Neural cell (in vitro differentiated cells): ENCODE measurements around the gene RBBP8NL. TPM values are rescaled to one million over a fixed set of nuclear protein-coding genes. Genes with fewer than 3 reads are reported as not detected.

Experiments
- H2AFZ ChIP-seq: fragments of 200-600, 300-800 bp; sonication (generic), shearing (Covaris generic); 2 replicates; pipeline ENCODE4 v1.6.0; 2014; ENCODE audit warnings: low read depth, mild to moderate bottlenecking, antibody characterized with exemption, low read length, moderate library complexity
- H3F3A ChIP-seq: fragments of 200-600 bp; shearing (Covaris generic); 2 replicates; pipeline ENCODE4 v1.6.1; 2016; ENCODE audit warnings: mild to moderate bottlenecking, moderate library complexity, mixed read lengths, antibody characterized with exemption, low read length; ENCODE audit not compliant: insufficient read depth, poor library complexity, severe bottlenecking
- H3K27ac ChIP-seq: fragments of 200-600, 300-800 bp; sonication (generic), shearing (Covaris generic); 2 replicates; pipeline ENCODE4 v1.5.1; 2014; ENCODE audit warnings: mild to moderate bottlenecking, low read length, moderate library complexity
- H3K27me3 ChIP-seq: fragments of 300-800, 200-600 bp; sonication (generic), shearing (Covaris generic); 2 replicates; pipeline ENCODE4 v1.6.0; 2014; ENCODE audit warnings: mild to moderate bottlenecking, low read depth, low read length, moderate library complexity; ENCODE audit not compliant: insufficient read depth
- H3K36me3 ChIP-seq: fragments of 300-800, 200-600 bp; sonication (generic), shearing (Covaris generic); 2 replicates; pipeline ENCODE4 v1.5.1; 2014; ENCODE audit warnings: mild to moderate bottlenecking, antibody characterized with exemption, low read length, moderate library complexity; ENCODE audit not compliant: insufficient read depth
- H3K4me2 ChIP-seq: fragments of 300-800, 200-600 bp; sonication (generic), shearing (Covaris generic); 2 replicates; pipeline ENCODE4 v1.6.0; 2014; ENCODE audit warnings: mild to moderate bottlenecking, low read length
- H3K4me3 ChIP-seq: fragments of 300-800, 200-600 bp; sonication (generic), shearing (Covaris generic); 2 replicates; pipeline ENCODE4 v1.5.1; 2014; ENCODE audit warnings: mild to moderate bottlenecking, low read length, moderate library complexity
- H3K79me2 ChIP-seq: fragments of 200-600 bp; shearing (Covaris generic); replicated peaks from 2 replicates; pipeline ENCODE4 v1.6.0; 2014; ENCODE audit warnings: mild to moderate bottlenecking, low read length, moderate library complexity; ENCODE audit not compliant: insufficient read depth
- H3K9ac ChIP-seq: fragments of 300-800, 200-600 bp; sonication (generic), shearing (Covaris generic); 2 replicates; pipeline ENCODE4 v1.6.1; 2016; ENCODE audit warnings: mild to moderate bottlenecking, low read length, mixed read lengths
- H3K9me2 ChIP-seq: fragments of 200-600 bp; shearing (Covaris generic); 2 replicates; pipeline ENCODE4 v1.6.1; 2016; ENCODE audit warnings: mild to moderate bottlenecking, low read length, mixed read lengths; ENCODE audit not compliant: insufficient read depth
- H3K9me3 ChIP-seq: fragments of 200-600, 300-800 bp; sonication (generic), shearing (Covaris generic); 2 replicates; pipeline ENCODE4 v1.6.1; 2016; ENCODE audit warnings: mild to moderate bottlenecking, mixed run types, low read length, moderate library complexity, mixed read lengths
- H4K20me1 ChIP-seq: fragments of 200-600 bp; shearing (Covaris generic); 2 replicates; pipeline ENCODE4 v1.6.1; 2016; ENCODE audit warnings: mild to moderate bottlenecking, mixed run types; ENCODE audit not compliant: insufficient read depth
- EP300 ChIP-seq: fragments of 450-650 bp; conservative IDR thresholded peaks from 2 replicates; pipeline ENCODE4 v1.6.1; 2014; ENCODE audit warnings: antibody characterized with exemption, mild to moderate bottlenecking, moderate library complexity; ENCODE audit not compliant: poor library complexity, severe bottlenecking
- EZH2 ChIP-seq: fragments of 200-600, 300-800 bp; shearing (Covaris generic), sonication (generic); IDR thresholded peaks from 2 replicates; pipeline ENCODE4 v1.6.1; 2014; ENCODE audit warnings: antibody characterized with exemption, low read length, borderline replicate concordance, mild to moderate bottlenecking; ENCODE audit not compliant: insufficient read depth, poor library complexity, severe bottlenecking
- MXI1 ChIP-seq: fragments of 450-650 bp; conservative IDR thresholded peaks from 2 replicates; pipeline ENCODE4 v1.6.1; 2014; ENCODE audit warnings: antibody characterized with exemption, mild to moderate bottlenecking; ENCODE audit not compliant: poor library complexity, severe bottlenecking
- POLR2AphosphoS5 ChIP-seq: IDR thresholded peaks from 2 replicates; pipeline ENCODE4 v1.6.1; 2012
- RAD21 ChIP-seq: fragments of 450-650 bp; conservative IDR thresholded peaks from 2 replicates; pipeline ENCODE4 v1.6.1; 2014; ENCODE audit warnings: antibody characterized with exemption, mild to moderate bottlenecking, moderate library complexity
- SMC3 ChIP-seq: fragments of 450-650 bp; conservative IDR thresholded peaks from 2 replicates; pipeline ENCODE4 v1.6.1; 2014; ENCODE audit warnings: antibody characterized with exemption, mild to moderate bottlenecking, moderate library complexity; ENCODE audit not compliant: poor library complexity
- TAF1 ChIP-seq: IDR thresholded peaks from 2 replicates; pipeline ENCODE4 v1.6.1; 2012; ENCODE audit warnings: low read depth
- polyA plus RNA-seq: library from polyadenylated mRNA; depleted of rRNA; stranded (reverse); fragments of >200 nt; gene quantifications from 2 replicates; pipeline ENCODE4 v1.2.3, GENCODE V29; 2014
- TF ChIP-seq, protein P1 (sequence below): fragments of 450-650 bp; IDR thresholded peaks from 2 replicates; pipeline ENCODE4 v1.5.1; 2014; ENCODE audit warnings: antibody characterized with exemption, mild to moderate bottlenecking, moderate library complexity; ENCODE audit not compliant: poor library complexity, severe bottlenecking
- TF ChIP-seq, protein P2 (sequence below): IDR thresholded peaks from 2 replicates; pipeline ENCODE4 v1.6.1; 2012; ENCODE audit warnings: borderline replicate concordance

RBBP8NL gene
- polyA plus RNA-seq, 1 donor from 2014 or later, result not detected

DNA sequence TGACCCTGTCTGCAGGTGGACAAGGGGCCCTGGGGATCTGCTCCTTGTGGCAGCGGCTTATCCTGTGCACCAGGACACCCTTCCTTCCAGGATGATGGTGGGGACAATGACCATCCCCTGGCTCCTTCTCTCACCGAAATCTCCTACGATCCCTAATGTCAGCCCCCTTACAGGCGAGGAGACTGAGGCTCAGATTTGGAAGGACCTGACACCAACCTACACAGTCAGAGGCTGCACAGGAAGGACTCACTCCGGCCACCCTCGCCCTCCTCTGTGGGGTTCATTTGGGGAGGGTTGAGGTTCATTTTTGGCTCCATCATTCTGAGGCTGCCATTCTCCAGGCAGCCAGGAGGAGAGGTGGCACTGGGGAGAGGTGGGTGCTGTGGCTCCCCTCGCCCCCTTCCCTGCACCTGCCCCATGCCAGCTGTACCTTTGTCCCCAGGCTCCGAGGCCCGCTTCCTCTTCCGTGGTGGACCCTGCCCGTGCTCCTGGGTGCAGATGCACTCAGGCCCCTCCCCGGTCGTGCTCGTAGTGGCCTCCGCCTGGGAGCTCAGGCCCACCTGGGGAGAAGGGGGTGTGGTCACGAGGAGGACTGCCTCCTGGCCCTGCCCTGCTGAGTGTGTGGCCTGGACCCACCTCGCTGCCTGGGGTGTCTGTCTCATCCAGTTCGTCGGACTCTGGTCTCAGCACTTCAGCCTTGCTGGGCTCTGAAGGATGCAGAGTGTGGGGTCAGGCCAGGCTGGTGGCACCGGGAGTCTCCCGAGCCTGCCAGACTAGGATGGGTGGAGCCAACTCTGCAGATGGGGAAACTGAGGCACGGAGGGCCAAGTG is 14.9 kb downstream of the RBBP8NL start:
- no peaks in the 10 kb centered on the region for H4K20me1 ChIP-seq
- H2AFZ ChIP-seq, result no peak overlapping the region
- no peak overlapping the region for H3K9ac ChIP-seq
- TF ChIP-seq EP300 (no peak), POLR2AphosphoS5 (no peak), SMC3 (no peak), MXI1 (no peak), RAD21 (no peak), EZH2 (no peak), TAF1 (no peak)
- TF ChIP-seq, protein P1, sequence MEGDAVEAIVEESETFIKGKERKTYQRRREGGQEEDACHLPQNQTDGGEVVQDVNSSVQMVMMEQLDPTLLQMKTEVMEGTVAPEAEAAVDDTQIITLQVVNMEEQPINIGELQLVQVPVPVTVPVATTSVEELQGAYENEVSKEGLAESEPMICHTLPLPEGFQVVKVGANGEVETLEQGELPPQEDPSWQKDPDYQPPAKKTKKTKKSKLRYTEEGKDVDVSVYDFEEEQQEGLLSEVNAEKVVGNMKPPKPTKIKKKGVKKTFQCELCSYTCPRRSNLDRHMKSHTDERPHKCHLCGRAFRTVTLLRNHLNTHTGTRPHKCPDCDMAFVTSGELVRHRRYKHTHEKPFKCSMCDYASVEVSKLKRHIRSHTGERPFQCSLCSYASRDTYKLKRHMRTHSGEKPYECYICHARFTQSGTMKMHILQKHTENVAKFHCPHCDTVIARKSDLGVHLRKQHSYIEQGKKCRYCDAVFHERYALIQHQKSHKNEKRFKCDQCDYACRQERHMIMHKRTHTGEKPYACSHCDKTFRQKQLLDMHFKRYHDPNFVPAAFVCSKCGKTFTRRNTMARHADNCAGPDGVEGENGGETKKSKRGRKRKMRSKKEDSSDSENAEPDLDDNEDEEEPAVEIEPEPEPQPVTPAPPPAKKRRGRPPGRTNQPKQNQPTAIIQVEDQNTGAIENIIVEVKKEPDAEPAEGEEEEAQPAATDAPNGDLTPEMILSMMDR, result no peak
- TF ChIP-seq, protein P2, sequence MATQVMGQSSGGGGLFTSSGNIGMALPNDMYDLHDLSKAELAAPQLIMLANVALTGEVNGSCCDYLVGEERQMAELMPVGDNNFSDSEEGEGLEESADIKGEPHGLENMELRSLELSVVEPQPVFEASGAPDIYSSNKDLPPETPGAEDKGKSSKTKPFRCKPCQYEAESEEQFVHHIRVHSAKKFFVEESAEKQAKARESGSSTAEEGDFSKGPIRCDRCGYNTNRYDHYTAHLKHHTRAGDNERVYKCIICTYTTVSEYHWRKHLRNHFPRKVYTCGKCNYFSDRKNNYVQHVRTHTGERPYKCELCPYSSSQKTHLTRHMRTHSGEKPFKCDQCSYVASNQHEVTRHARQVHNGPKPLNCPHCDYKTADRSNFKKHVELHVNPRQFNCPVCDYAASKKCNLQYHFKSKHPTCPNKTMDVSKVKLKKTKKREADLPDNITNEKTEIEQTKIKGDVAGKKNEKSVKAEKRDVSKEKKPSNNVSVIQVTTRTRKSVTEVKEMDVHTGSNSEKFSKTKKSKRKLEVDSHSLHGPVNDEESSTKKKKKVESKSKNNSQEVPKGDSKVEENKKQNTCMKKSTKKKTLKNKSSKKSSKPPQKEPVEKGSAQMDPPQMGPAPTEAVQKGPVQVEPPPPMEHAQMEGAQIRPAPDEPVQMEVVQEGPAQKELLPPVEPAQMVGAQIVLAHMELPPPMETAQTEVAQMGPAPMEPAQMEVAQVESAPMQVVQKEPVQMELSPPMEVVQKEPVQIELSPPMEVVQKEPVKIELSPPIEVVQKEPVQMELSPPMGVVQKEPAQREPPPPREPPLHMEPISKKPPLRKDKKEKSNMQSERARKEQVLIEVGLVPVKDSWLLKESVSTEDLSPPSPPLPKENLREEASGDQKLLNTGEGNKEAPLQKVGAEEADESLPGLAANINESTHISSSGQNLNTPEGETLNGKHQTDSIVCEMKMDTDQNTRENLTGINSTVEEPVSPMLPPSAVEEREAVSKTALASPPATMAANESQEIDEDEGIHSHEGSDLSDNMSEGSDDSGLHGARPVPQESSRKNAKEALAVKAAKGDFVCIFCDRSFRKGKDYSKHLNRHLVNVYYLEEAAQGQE, result no peak
- no peaks in the 10 kb centered on the region for H3K9me3 ChIP-seq
- no peaks in the 10 kb centered on the region for H3K36me3 ChIP-seq
- H3K4me2 ChIP-seq, result no peak overlapping the region
- no peaks in the 10 kb centered on the region for H3K27me3 ChIP-seq
- H3K27ac ChIP-seq, result no peak overlapping the region
- no peaks in the 10 kb centered on the region for H3K9me2 ChIP-seq
- H3K4me3 ChIP-seq, result no peak overlapping the region
- H3K79me2 ChIP-seq, result no peaks in the 10 kb centered on the region
- H3F3A ChIP-seq, result no peaks in the 10 kb centered on the region

GRCh38 chr20:62411479-62412193 is 15.7 kb downstream of the RBBP8NL start:
- Histone ChIP-seq H4K20me1 (no peaks in the 10 kb centered on the region), H3K79me2 (peaks cover under 1% of the 10 kb centered on the region), H3K4me3 (no peak overlapping the region), H3K27me3 (no peaks in the 10 kb centered on the region), H3K9me3 (no peaks in the 10 kb centered on the region), H3F3A (no peaks in the 10 kb centered on the region), H3K4me2 (no peak overlapping the region), H3K9ac (no peak overlapping the region), H3K9me2 (no peaks in the 10 kb centered on the region), H3K27ac (no peak overlapping the region), H2AFZ (no peak overlapping the region), H3K36me3 (no peaks in the 10 kb centered on the region)
- TF ChIP-seq, protein P1, result no peak
- TF ChIP-seq MXI1, result no peak
- no peak for TF ChIP-seq RAD21
- no peak for TF ChIP-seq EZH2
- TF ChIP-seq EP300, result no peak
- TF ChIP-seq, protein P2, result no peak
- no peak for TF ChIP-seq TAF1
- TF ChIP-seq SMC3, result no peak
- TF ChIP-seq POLR2AphosphoS5, result no peak
